HG03159 (cell line): ENCODE measurements around the gene RIPOR2.

Experiments used
- ATAC-seq: cut with Tn5 transposase; IDR thresholded peaks from one replicate; pipeline ENCODE4 v1.9.1; 2021; ENCODE audit warnings: mild to moderate bottlenecking, moderate library complexity; ENCODE audit not compliant: unreplicated experiment

RIPOR2 gene

GRCh38 chr6:24854077-24854666 is 81.6 kb downstream of the RIPOR2 start:
- no peak for ATAC-seq

- no peak for ATAC-seq
These were observed 84.7 kb downstream of the RIPOR2 start for GRCh38 chr6:24851086-24851485.

- no peak for ATAC-seq
These were observed 86.0 kb downstream of the RIPOR2 start for GRCh38 chr6:24849713-24850112.

- no peak for ATAC-seq
These were observed 87.3 kb downstream of the RIPOR2 start for GRCh38 chr6:24848461-24848860.

DNA sequence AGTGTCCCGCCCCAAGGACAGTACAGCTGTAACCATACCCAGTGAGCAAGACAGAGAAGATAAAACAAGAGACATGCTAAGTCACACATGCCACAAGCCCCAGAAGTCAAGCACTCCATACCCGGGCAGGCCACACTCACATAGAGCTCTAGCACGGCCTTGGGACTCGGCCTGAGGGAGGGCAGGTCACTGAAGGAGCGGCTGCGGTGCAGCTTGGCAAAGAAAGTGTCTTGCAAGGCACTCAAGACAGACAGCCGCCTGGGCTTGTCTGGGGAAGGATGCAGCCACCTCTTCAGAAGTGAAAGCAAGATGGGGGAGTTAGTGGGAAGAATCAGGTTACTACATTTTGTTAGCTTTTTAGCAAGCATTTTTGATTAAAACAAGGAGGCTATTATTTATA is 88.4 kb downstream of the RIPOR2 start:
- ATAC-seq = no peak

GRCh38 chr6:24845578-24845977 is 90.2 kb downstream of the RIPOR2 start:
- ATAC-seq = no peak

DNA sequence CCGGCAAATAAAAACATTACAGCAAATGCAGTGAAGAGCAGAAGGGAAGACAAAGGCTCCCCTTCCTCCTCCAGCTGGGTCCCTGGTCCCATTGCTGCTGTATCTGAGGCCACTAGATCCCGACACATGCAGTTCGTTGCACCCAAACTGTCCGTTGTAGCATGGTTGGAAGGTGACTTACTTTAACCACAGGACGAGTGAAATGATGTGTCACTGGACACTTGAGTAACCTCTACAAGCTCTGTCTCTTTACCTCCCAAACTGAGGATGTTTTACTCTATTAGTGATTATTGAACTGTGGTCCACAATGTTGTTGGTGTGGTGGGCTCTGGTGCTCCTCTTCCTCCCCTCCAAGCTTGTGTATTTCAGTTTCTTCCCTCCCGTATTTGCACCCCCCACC is 90.9 kb downstream of the RIPOR2 start:
- no peak for ATAC-seq

DNA sequence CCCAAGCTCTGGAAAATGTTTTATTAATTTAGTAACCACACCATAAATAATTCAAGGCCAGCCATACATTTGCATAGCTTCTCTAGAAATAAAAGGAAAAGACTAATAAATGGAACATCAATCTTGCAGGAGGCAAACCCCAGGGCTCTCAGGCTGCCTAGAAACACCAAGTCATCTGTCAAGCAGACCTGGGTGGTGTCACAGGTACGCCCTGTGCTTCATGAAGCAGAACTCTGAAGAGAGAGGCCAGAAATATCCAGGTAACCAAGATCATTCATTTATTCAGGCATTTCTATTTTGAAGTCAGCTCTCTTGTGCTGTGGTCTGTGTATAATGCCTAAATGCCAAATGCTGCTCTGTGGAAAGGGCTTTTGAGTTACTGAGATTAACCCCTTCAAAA is 91.7 kb downstream of the RIPOR2 start:
- no peak for ATAC-seq

- no peak for ATAC-seq
These were observed 95.6 kb downstream of the RIPOR2 start for GRCh38 chr6:24840187-24840586.

GRCh38 chr6:24838994-24839393 is 96.8 kb downstream of the RIPOR2 start:
- no peak for ATAC-seq

DNA sequence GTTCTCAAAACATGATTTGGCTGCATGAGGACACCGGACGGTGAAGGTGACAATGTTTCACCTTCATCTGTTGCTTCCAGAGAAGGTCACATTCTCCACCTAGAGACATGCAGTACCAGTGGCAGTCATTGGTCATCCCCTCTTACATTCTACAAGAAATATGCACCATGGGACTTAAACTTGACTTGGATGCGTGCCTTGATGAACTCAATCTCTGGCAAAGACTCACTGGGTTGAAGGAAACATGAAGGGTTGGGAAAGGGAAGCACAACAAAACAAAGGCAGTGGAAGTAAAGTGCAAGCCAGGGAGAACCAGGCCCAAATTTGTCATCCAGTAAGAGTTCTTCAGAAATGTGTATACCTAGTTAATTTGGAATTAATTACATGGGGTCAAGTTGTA is 97.7 kb downstream of the RIPOR2 start:
- ATAC-seq = no peak

DNA sequence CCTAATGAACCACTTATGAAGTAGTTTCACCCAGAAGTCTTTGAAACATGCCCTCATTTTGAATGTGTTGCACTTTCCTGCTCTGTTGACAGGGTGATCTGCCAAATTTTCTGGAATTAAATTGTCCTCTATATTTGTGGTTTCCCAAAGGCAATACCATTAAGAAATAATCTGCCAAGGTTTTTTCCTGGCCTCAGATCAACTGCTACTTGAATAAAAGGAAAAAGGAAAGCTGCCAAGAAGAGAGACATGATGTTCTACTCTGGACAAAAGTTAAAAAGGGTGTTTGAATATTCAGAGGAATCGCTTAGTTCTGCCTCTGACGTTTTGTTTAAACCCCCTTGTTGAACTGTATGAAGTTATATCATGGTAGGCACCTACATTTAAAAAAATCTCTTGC is 99.7 kb downstream of the RIPOR2 start:
- no peak for ATAC-seq

DNA sequence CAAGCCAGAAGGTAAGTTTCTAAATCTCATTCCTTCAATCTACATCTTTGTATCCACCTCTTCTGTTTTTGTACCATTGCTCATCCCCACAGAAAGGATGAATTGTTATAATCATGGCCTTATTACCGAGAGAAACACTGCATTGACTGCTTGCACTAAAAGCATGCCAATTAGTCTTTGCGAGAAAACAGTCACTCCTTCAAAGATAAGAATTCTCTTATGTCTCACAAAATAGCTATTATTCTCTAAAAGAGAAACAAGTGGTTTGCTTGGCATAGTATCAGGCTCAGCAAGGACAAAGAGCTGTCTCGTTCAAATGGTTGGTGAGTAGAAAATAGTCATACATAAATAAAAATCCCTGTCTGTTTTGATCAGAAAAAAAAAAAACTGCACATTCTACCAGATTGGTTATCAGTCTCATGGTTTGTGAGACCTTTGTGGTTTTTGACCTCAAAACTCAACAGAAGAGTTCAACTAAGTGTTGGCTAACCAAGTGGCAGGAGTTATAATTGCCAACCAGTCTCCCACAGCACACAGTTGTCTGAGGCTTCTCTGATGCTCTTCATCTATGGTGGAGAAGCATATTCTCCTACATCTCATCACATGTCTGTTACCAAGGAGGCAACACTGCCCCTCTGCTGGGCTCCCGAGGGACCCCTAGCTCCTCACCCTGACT is 101.9 kb downstream of the RIPOR2 start:
- ATAC-seq = no peak

GRCh38 chr6:24832794-24833193 is 103.0 kb downstream of the RIPOR2 start:
- no peak for ATAC-seq

DNA sequence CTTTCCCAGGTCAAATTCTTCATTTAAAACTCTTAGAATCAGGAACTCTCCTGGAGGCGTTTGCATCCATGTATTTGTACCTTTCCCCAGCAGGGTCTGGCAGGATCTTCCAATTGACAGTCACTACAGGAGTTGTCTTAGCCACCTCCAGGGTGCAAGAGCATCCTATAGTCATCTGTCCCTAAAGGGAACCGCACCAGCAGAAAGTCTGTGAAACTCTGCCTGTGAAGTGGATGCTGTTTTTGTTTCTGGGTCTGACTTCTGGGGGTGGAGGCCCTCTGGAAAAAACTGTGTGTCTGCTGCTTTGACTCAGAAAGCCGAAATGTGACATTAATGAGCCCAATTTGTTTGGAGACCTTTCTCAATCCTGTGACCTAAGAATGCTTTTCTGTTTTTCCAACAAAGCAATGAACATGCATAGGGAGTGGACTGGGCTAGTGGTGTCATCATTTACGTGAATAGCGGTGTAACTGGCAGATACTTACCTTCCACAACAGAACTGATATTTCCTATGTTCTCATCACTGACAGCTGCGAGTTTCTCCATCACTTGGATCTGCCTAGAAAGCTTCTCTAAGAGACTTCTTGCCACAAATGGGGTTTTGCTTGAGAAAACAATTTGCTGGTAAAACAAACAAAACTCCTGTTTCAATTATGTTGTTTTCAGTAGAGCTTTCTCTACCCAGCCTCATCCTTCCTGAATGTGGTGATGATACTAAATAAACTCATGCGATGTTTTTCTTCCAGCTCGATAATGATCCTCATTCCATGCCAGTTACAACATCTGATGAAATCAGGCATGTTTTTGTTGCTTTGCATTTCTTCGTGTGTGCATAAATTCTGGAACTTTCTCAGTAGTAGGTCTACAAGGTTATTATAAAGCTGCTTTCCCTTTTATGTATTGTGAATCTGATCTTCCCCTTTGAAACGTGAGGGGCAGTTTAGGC is 103.7 kb downstream of the RIPOR2 start:
- ATAC-seq = no peak

DNA sequence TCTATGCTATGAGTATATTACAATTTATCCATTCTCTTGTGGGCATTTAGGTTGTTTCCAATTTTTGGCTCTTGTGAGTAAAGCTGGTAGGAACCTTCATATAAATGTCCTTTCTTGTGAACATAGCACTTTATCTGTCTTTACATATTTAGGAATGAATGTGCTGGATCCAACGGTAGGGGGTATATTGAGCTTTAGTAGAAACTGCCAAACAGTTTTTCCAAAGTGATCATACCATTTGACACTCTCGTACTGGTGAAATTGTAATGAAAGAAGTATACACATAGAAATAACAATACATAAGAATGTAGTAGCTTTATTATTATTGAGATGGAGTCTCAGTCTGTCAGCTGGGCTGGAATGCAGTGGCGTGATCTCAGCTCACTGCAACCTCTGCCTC is 106.1 kb downstream of the RIPOR2 start:
- no peak for ATAC-seq

- ATAC-seq = no peak
These were observed 107.8 kb downstream of the RIPOR2 start for GRCh38 chr6:24827970-24828369.

- ATAC-seq = no peak
These were observed 108.6 kb downstream of the RIPOR2 start for GRCh38 chr6:24827162-24827561.

- ATAC-seq = no peak
These were observed 110.6 kb downstream of the RIPOR2 start for GRCh38 chr6:24825130-24825630.

DNA sequence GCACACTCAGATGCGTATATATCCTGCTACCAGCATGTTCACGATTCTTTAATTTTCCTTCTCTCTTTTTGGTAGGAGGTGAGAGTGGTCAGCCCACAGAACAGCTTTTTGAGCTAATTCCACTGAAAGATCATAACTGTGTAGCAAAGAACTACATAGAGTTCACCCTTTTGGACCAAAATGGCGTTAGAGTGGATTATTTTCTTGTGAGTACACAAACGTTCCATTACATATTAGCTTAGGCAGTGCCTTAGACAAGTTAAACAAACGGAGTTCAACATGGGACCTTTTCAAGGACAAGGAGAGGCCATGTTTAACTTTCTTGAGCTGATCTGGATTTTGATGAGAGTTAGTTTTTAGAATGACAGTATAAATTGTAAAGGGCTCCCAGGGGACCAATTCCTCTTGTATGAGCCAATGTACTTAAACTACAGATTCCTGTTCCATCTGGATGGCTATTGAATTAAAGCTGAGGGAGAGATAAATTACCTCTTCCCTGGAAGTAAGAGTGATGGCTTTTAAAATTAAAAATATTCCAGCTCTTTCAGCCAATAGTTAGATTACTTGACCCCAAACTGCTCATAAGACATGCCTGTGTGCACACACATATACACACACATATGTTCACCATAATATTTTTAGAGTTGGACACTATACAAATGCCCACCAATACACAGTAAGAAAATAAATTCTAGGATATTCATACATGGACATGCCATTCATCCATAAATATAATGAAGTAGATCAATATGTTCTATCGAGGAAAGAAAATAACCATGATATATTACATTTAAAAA is 111.4 kb downstream of the RIPOR2 start:
- ATAC-seq = no peak

- no peak for ATAC-seq
These were observed 112.6 kb downstream of the RIPOR2 start for GRCh38 chr6:24823185-24823584.
